ENCODE measurements around the gene PCLO.
"Not testable (repeated sequence)": the region's sequence is repeated elsewhere in the genome, so short reads cannot be mapped to it uniquely, and the experiment has no call there.

PCLO gene

DNA sequence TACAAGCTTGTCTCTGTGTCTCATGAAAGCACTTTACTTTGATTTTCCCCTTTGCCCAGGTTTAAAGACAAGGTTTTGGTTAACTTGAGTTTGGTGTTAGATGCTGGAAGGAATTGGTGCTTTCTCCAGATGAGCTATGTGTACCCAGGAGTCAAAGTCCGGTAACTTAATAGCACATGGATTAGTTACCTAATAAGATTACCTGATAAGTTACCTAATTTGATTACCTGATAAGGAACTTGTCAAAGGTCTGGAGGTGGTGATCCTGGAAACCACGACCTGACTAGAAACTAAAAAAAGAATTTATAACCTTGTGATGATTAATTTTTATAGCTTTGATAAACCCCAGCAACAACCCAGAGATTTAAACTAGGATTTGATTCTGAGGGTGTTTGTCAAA is 449.2 kb downstream of the PCLO start:
- no peak for DNase-seq (ENCODE audit: low read depth)
- H3K4me3 ChIP-seq (ENCODE audit: control insufficient read depth, low read depth, low read length) = no peak overlapping the region
- TF ChIP-seq CTCF (IDR thresholded peaks at IDR 0.05; ENCODE audit: control insufficient read depth, insufficient read depth, low read depth, low read length, missing control alignments) = no peak

DNA sequence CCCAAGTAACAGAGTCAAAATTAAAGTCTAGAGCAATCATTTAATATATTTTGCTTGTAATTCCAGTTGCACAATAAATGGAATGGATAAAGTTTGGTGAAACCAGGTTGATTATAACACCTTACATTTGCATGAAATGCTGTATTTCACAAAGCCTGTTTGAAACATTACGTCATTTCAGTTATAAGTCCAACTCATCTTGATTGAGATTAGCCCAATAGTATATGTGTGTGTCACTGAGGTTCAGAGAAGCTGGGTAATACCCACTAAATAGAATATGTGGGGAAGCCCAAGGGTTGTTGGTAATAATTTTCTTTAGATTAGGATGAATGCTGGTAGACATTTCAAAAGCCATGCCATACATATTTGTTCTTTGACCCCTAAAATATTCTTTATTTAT is 456.3 kb downstream of the PCLO start:
- DNase-seq (ENCODE audit: low read depth) = not testable (repeated sequence)

DNA sequence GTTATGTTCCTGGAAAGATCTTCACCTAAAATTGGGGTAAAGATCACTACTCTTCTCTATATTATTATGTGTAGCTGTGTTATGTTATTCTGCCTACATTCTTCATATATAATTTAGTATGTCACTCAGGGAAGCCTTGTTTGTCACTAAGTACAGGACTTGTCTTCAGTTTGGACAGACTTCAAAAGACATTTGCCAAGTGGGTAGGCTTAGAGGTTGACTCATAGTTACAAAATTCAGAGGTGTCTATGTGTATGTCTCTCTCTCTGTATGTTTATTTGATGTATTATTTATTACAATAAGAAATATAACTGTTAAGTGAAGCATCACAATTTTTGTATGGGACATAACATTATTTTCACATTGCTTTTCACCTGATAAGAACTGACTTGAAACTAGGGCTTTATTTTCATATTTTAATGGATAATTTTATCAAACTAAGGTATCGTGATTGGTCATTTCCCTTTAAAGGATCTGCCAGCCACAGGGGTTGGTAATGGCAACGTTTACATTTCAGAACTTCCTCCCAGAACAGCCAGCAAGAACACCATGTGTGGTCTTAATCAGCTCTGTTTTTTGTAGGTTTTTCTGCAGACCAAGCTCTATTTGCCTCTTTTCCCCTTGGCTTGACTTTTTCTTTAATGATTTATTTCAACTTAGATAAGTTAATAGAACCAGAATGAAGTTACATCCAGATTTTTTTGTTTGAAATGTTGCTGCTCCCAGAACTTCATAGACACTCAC is 457.0 kb downstream of the PCLO start:
- TF ChIP-seq CTCF (IDR thresholded peaks at IDR 0.05; ENCODE audit: control insufficient read depth, insufficient read depth, low read depth, low read length, missing control alignments) = no peak
- no peak for DNase-seq (ENCODE audit: low read depth)
- no peak overlapping the region for H3K4me3 ChIP-seq (ENCODE audit: control insufficient read depth, low read depth, low read length)

More for the DNA sequence above, 456.3 kb downstream of the PCLO start:
- H3K4me3 ChIP-seq (ENCODE audit: control insufficient read depth, low read depth, low read length) = not testable (repeated sequence)

- no peak overlapping the region for H3K4me3 ChIP-seq (ENCODE audit: control insufficient read depth, low read depth, low read length)
- DNase-seq (ENCODE audit: low read depth) = no peak
- no peak for TF ChIP-seq CTCF (IDR thresholded peaks at IDR 0.05; ENCODE audit: control insufficient read depth, insufficient read depth, low read depth, low read length, missing control alignments)
Measured at GRCh38 chr7:82704121-82704520, 458.6 kb downstream of the PCLO start.

Measured in AG09309 (cell line).